ENCODE measurements around the gene MAN2A1.

The MAN2A1 gene

GRCh38 chr5:109688630-109688969, 1.1 kb upstream of the MAN2A1 start (continued):
- TF ChIP-seq ZNF280C (tag by site-specific recombination; IDR thresholded peaks at IDR 0.05): no peak
- peak; percentile 98 for TF ChIP-seq SETDB1 (IDR thresholded peaks at IDR 0.05; ENCODE audit: insufficient read length, low read length)
- no peak for TF ChIP-seq ZNF677 (tag by site-specific recombination; IDR thresholded peaks at IDR 0.05)
- TF ChIP-seq ZNF362 (tag by site-specific recombination; IDR thresholded peaks at IDR 0.05): peak; percentile 84
- peak; percentile 97 for TF ChIP-seq TRIM28 (IDR thresholded peaks at IDR 0.05; ENCODE audit: borderline replicate concordance, low read length)
- TF ChIP-seq SP7 (tag by site-specific recombination; IDR thresholded peaks at IDR 0.05): peak; percentile 73
- 0 out of 2 replicates have a peak, but pooled peaks have one; percentile 22 for TF ChIP-seq ZSCAN16 (tag by site-specific recombination; IDR thresholded peaks at IDR 0.05)
- TF ChIP-seq ZSCAN4 (tag by site-specific recombination; IDR thresholded peaks at IDR 0.05): no peak
- TF ChIP-seq ZNF157 (tag by site-specific recombination; IDR thresholded peaks at IDR 0.05): no peak
- peak; percentile 85; the same call in 1 of the 2 replicates for TF ChIP-seq ZNF501 (tag by site-specific recombination; IDR thresholded peaks at IDR 0.05)
- TF ChIP-seq PRDM4 (tag by site-specific recombination; IDR thresholded peaks at IDR 0.05): 0 out of 2 replicates have a peak, but pooled peaks have one; percentile 63
- no peak for TF ChIP-seq ZNF558 (tag by site-specific recombination; IDR thresholded peaks at IDR 0.05)
- TF ChIP-seq ZNF768 (tag by site-specific recombination; IDR thresholded peaks at IDR 0.05): no peak
- TF ChIP-seq ZNF140 (tag by site-specific recombination; IDR thresholded peaks at IDR 0.05): 0 out of 2 replicates have a peak, but pooled peaks have one; percentile 12
- peak; percentile 25; the same call in 1 of the 2 replicates for TF ChIP-seq ZFP69B (tag by site-specific recombination; IDR thresholded peaks at IDR 0.05)
- TF ChIP-seq OVOL3 (tag by site-specific recombination; IDR thresholded peaks at IDR 0.05): no peak
- no peak for TF ChIP-seq ZBTB26 (tag by site-specific recombination; optimal IDR thresholded peaks at IDR 0.05)
- peak; percentile 90 for TF ChIP-seq ZNF626 (tag by site-specific recombination; IDR thresholded peaks at IDR 0.05)
- no peak for TF ChIP-seq KLF16 (tag by site-specific recombination; IDR thresholded peaks at IDR 0.05)
- peak; percentile 19; the same call in 1 of the 2 replicates for TF ChIP-seq ZBTB44 (tag by site-specific recombination; IDR thresholded peaks at IDR 0.05)
- TF ChIP-seq ZNF529 (tag by site-specific recombination; IDR thresholded peaks at IDR 0.05; ENCODE audit: insufficient replicate concordance): peak; percentile 21
- peak; percentile 73; the same call in 1 of the 2 replicates for TF ChIP-seq PRDM1 (tag by site-specific recombination; IDR thresholded peaks at IDR 0.05)
- TF ChIP-seq TSHZ1 (tag by site-specific recombination; IDR thresholded peaks at IDR 0.05; ENCODE audit: borderline replicate concordance): 0 out of 2 replicates have a peak, but pooled peaks have one; percentile 33
- TF ChIP-seq ZNF391 (tag by site-specific recombination; IDR thresholded peaks at IDR 0.05; ENCODE audit: borderline replicate concordance, low read depth): peak; percentile 8; the same call in 1 of the 2 replicates
- 0 out of 2 replicates have a peak, but pooled peaks have one; percentile 20 for TF ChIP-seq ZNF629 (tag by site-specific recombination; IDR thresholded peaks at IDR 0.05)
